ENCODE measurements around the gene DCX. TPM values are rescaled to one million over a fixed set of nuclear protein-coding genes. Genes with fewer than 3 reads are reported as not detected.

Gene DCX
- total RNA-seq, 1 experiment from 2014 or later, result not detected

DNA sequence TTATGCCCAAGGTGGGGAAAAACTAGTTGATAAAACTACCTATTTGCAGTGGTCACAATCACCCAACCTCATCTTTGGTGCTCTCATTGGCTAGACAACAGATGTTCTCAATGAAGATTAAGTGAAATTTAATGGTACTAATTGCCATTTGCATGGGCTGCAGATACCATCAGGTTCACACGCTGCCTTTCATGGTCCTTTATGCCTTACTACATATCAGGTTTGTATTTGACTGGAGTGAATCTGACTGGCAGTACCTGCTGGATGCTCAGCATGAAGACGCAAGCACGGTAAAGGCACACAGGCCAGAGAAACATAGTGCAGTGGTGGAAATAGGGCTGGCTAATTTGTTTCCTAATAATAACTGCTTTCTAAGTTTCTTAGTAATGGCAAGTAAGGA, 48.3 kb downstream of the DCX start:
- DNase-seq, result no peak
- Histone ChIP-seq H3F3A (ENCODE audit: insufficient read depth, low read depth) (no peaks in the 10 kb centered on the region), H4K20me1 (ENCODE audit: insufficient read depth) (no peaks in the 10 kb centered on the region), H3K27ac (no peak overlapping the region), H3K4me2 (no peak overlapping the region), H3K36me3 (ENCODE audit: low read depth) (no peaks in the 10 kb centered on the region), H3K27me3 (ENCODE audit: insufficient read depth, low read depth) (no peaks in the 10 kb centered on the region), H2AFZ (no peak overlapping the region), H3K4me1 (replicated peaks; ENCODE audit: insufficient read depth) (no peaks in the 10 kb centered on the region), H3K9me2 (ENCODE audit: insufficient read depth) (no peaks in the 10 kb centered on the region), H3K4me3 (no peak overlapping the region), H3K9me3 (ENCODE audit: insufficient read depth, low read depth) (no peaks in the 10 kb centered on the region), H3K79me2 (ENCODE audit: low read depth) (no peaks in the 10 kb centered on the region)
- CTCF ChIA-PET, result no interaction called here
- POLR2A ChIA-PET (ENCODE audit: unreplicated experiment), result no interaction called here
- BruUV-seq (replicated peaks), result no TSS peak
- intact Hi-C loops (cut with micrococcal nuclease; ENCODE audit: unreplicated experiment), result no loop called here
- TF ChIP-seq, protein P1, sequence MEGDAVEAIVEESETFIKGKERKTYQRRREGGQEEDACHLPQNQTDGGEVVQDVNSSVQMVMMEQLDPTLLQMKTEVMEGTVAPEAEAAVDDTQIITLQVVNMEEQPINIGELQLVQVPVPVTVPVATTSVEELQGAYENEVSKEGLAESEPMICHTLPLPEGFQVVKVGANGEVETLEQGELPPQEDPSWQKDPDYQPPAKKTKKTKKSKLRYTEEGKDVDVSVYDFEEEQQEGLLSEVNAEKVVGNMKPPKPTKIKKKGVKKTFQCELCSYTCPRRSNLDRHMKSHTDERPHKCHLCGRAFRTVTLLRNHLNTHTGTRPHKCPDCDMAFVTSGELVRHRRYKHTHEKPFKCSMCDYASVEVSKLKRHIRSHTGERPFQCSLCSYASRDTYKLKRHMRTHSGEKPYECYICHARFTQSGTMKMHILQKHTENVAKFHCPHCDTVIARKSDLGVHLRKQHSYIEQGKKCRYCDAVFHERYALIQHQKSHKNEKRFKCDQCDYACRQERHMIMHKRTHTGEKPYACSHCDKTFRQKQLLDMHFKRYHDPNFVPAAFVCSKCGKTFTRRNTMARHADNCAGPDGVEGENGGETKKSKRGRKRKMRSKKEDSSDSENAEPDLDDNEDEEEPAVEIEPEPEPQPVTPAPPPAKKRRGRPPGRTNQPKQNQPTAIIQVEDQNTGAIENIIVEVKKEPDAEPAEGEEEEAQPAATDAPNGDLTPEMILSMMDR (conservative IDR thresholded peaks at IDR 0.05), result no peak
- no peak for TF ChIP-seq EZH2 (IDR thresholded peaks at IDR 0.05; ENCODE audit: low read depth)

DNA sequence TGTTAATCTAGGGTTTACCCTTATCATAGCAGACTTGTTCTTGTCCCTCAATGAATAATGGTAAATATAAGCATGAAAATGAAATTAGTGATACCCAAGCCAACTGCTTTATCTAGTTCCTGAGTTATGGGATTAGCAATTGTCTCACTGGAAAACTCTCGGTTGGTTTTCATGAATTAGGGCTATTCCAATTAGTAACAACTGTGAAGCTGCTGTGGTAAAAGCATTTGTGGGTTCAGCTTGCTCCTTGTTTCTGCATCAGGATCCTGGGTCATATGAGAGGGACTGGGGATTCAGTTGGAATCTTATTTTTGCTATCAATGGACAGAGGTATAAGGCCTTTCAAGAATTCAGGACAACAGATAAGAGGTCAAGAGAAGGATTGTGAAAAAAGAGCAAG, 50.2 kb downstream of the DCX start:
- intact Hi-C loops (cut with micrococcal nuclease; ENCODE audit: unreplicated experiment), result no loop called here
- no peaks in the 10 kb centered on the region for H3K4me1 ChIP-seq (replicated peaks; ENCODE audit: insufficient read depth)
- no peaks in the 10 kb centered on the region for H4K20me1 ChIP-seq (ENCODE audit: insufficient read depth)
- H3K36me3 ChIP-seq (ENCODE audit: low read depth), result no peaks in the 10 kb centered on the region
- no peaks in the 10 kb centered on the region for H3F3A ChIP-seq (ENCODE audit: insufficient read depth, low read depth)
- no peaks in the 10 kb centered on the region for H3K9me2 ChIP-seq (ENCODE audit: insufficient read depth)
- ChIA-PET CTCF (no interaction called here), POLR2A (ENCODE audit: unreplicated experiment) (no interaction called here)
- H3K27me3 ChIP-seq (ENCODE audit: insufficient read depth, low read depth), result no peaks in the 10 kb centered on the region
- H3K4me2 ChIP-seq, result no peak overlapping the region
- TF ChIP-seq, protein P1 (conservative IDR thresholded peaks at IDR 0.05), result no peak
- no peak for TF ChIP-seq EZH2 (IDR thresholded peaks at IDR 0.05; ENCODE audit: low read depth)
- no peaks in the 10 kb centered on the region for H3K9me3 ChIP-seq (ENCODE audit: insufficient read depth, low read depth)
- H3K4me3 ChIP-seq, result no peak overlapping the region
- DNase-seq, result no peak
- no peaks in the 10 kb centered on the region for H3K79me2 ChIP-seq (ENCODE audit: low read depth)
- H3K27ac ChIP-seq, result no peak overlapping the region
- no peak overlapping the region for H2AFZ ChIP-seq
- no TSS peak for BruUV-seq (replicated peaks)

DNA sequence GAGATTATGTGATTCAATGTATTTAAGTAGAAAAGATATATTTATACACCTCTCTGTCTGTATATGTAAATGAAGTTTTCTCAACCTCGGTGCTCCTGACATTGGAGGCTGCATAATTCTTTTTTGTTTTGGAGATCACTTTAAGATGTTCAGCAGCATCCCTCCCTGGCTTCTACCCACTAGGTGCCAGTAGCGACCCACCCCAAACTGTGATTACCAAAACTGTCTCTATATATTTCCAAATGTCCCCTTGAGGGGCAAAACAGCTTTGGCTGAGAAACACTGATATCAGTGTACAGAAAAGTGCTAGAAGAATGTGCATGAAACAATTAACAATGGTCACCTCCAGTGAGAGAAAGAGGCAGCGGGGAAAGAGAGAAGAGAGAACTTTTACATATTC, 51.2 kb downstream of the DCX start:
- ChIA-PET POLR2A (ENCODE audit: unreplicated experiment) (no interaction called here), CTCF (no interaction called here)
- Histone ChIP-seq H3K27me3 (ENCODE audit: insufficient read depth, low read depth) (no peaks in the 10 kb centered on the region), H3K4me1 (replicated peaks; ENCODE audit: insufficient read depth) (no peaks in the 10 kb centered on the region), H3K9me2 (ENCODE audit: insufficient read depth) (no peaks in the 10 kb centered on the region), H3K79me2 (ENCODE audit: low read depth) (no peaks in the 10 kb centered on the region), H2AFZ (no peak overlapping the region), H3K4me2 (no peak overlapping the region), H3K4me3 (no peak overlapping the region), H3K27ac (no peak overlapping the region), H3F3A (ENCODE audit: insufficient read depth, low read depth) (no peaks in the 10 kb centered on the region), H4K20me1 (ENCODE audit: insufficient read depth) (no peaks in the 10 kb centered on the region), H3K36me3 (ENCODE audit: low read depth) (no peaks in the 10 kb centered on the region), H3K9me3 (ENCODE audit: insufficient read depth, low read depth) (no peaks in the 10 kb centered on the region)
- intact Hi-C loops (cut with micrococcal nuclease; ENCODE audit: unreplicated experiment), result no loop called here
- TF ChIP-seq EZH2 (IDR thresholded peaks at IDR 0.05; ENCODE audit: low read depth), result no peak
- TF ChIP-seq, protein P1 (conservative IDR thresholded peaks at IDR 0.05), result no peak
- BruUV-seq (replicated peaks), result no TSS peak
- DNase-seq, result no peak
